Measurements from ENCODE around the gene SLC44A5. TPM values are rescaled to one million over a fixed set of nuclear protein-coding genes. Genes with fewer than 3 reads are reported as not detected.
A peak's percentile ranks its signal among the peaks of the same experiment; 100 is the strongest.

SLC44A5 gene
- total and polyA plus RNA-seq, 2 donors (not counting 1 experiment from before 2014, with no cell fraction given), result 2.8 to 4.2 TPM

- H3K36me3 ChIP-seq (replicated peaks in 1 of 2; ENCODE audit: control extremely low read depth in 1 of 2, control insufficient read depth in 1 of 2, extremely low read depth in 1 of 2, insufficient read depth in 2 of 2, low read length in 1 of 2), result no peaks in the 10 kb centered on the region
- DNase-seq, result peak; percentile 41
- no peak overlapping the region for H3K9ac ChIP-seq (ENCODE audit: low read length)
- peak; percentile 67 for ATAC-seq (ENCODE audit: low read depth)
- H3K4me1 ChIP-seq (ENCODE audit: control insufficient read depth in 2 of 2, insufficient read depth in 2 of 2, low read length in 2 of 2), result peaks cover 3 to 36% of the 10 kb centered on the region in 2 donors
- ChIA-PET CTCF (interaction anchor here (1.3 kb wide), 1 partner anchor 73 kb away, joined by 3 read pairs; no protein-coding TSS in a partner anchor), POLR2A (no interaction called here)
- H3K27me3 ChIP-seq (replicated peaks in 1 of 4; ENCODE audit: control extremely low read depth in 1 of 4, control insufficient read depth in 3 of 4, insufficient read depth in 4 of 4, low read length in 3 of 4), result no peaks in the 10 kb centered on the region
- H3K9me3 Mint-ChIP-seq (ENCODE audit: insufficient read depth), result no peaks in the 10 kb centered on the region
- H4K20me1 ChIP-seq (ENCODE audit: control insufficient read depth, insufficient read depth, low read length, poor library complexity, severe bottlenecking), result no peaks in the 10 kb centered on the region
- TF ChIP-seq CTCF (IDR thresholded peaks at IDR 0.05) (no peak), EZH2 (IDR thresholded peaks at IDR 0.05; ENCODE audit: borderline replicate concordance, insufficient read depth, low read depth, low read length, poor library complexity, severe bottlenecking) (no peak)
- peak overlapping the region; percentile 40 for H3K4me3 Mint-ChIP-seq
- H3K4me1 Mint-ChIP-seq, result peaks cover 34% of the 10 kb centered on the region
- no peak overlapping the region for H3K27ac ChIP-seq (ENCODE audit: low read length in 2 of 2)
- no peak overlapping the region for H2AFZ ChIP-seq (ENCODE audit: insufficient read depth, low read depth, low read length, poor library complexity, severe bottlenecking)
- H3K27ac Mint-ChIP-seq, result peak overlapping the region; percentile 71
- intact Hi-C loops (cut with micrococcal nuclease), result loop anchor here (5.0 kb wide), 1 partner anchor 77 kb away; no protein-coding TSS in a partner anchor
- H3K79me2 ChIP-seq (ENCODE audit: control insufficient read depth, insufficient read depth, low read length), result no peaks in the 10 kb centered on the region
- 82% methylated on average over 6 of the region's 6 CpGs for WGBS (ENCODE audit: insufficient coverage)
- H3K4me2 ChIP-seq (replicated peaks; ENCODE audit: low read depth, low read length, poor library complexity, severe bottlenecking), result peak overlapping the region; percentile 13
- no peak overlapping the region for H3K4me3 ChIP-seq (ENCODE audit: control extremely low read depth in 1 of 5, extremely low read depth in 1 of 5, insufficient read depth in 1 of 5, low read depth in 2 of 5, low read length in 4 of 5)
- peaks cover 0 to 3% (median 2%) of the 10 kb centered on the region in 3 donors for H3K9me3 ChIP-seq (ENCODE audit: control extremely low read depth in 1 of 3, control insufficient read depth in 2 of 3, insufficient read depth in 1 of 3, low read length in 2 of 3)
- no peaks in the 10 kb centered on the region for H3K27me3 Mint-ChIP-seq
Observed at GRCh38 chr1:75338616-75339483, 272.1 kb downstream of the SLC44A5 start.

DNA sequence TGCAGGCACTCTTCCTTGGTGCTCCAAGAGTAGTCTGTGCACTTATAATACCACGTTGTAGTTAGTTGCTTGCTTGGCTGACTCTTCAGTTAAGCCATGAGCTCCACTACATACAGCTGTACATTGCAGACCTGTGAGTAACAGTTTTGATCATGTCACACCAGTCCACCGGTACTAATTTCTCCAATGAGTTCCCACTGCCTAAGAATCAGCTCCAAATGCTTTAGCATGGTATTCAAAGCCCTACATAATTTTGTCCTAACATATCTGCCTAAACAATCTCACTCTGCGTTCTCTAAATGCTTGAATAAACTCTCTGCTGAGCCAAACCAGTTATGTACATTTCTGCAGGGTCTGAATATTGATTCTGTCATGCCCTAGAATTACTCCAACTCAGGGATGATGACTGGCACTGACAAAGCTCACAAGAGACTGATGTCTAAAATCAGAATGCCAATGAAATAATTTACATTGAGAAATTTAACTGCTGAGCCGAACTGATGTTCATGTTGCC, 276.0 kb downstream of the SLC44A5 start:
- Mint-ChIP-seq H3K9me3 (ENCODE audit: insufficient read depth) (no peaks in the 10 kb centered on the region), H3K4me3 (no peak overlapping the region), H3K27me3 (no peaks in the 10 kb centered on the region), H3K4me1 (peaks cover 19% of the 10 kb centered on the region), H3K27ac (no peak overlapping the region)
- POLR2A ChIA-PET, result no interaction called here
- Histone ChIP-seq H3K4me3 (ENCODE audit: control extremely low read depth in 1 of 5, extremely low read depth in 1 of 5, insufficient read depth in 1 of 5, low read depth in 2 of 5, low read length in 4 of 5) (no peak overlapping the region), H3K27me3 (replicated peaks in 1 of 4; ENCODE audit: control extremely low read depth in 1 of 4, control insufficient read depth in 3 of 4, insufficient read depth in 4 of 4, low read length in 3 of 4) (no peaks in the 10 kb centered on the region), H3K27ac (ENCODE audit: low read length in 2 of 2) (no peak overlapping the region), H3K9ac (ENCODE audit: low read length) (no peak overlapping the region), H3K79me2 (ENCODE audit: control insufficient read depth, insufficient read depth, low read length) (no peaks in the 10 kb centered on the region), H3K36me3 (replicated peaks in 1 of 2; ENCODE audit: control extremely low read depth in 1 of 2, control insufficient read depth in 1 of 2, extremely low read depth in 1 of 2, insufficient read depth in 2 of 2, low read length in 1 of 2) (no peaks in the 10 kb centered on the region), H4K20me1 (ENCODE audit: control insufficient read depth, insufficient read depth, low read length, poor library complexity, severe bottlenecking) (no peaks in the 10 kb centered on the region), H3K4me2 (replicated peaks; ENCODE audit: low read depth, low read length, poor library complexity, severe bottlenecking) (no peak overlapping the region), H3K4me1 (ENCODE audit: control insufficient read depth in 2 of 2, insufficient read depth in 2 of 2, low read length in 2 of 2) (peaks cover 3 to 19% of the 10 kb centered on the region in 2 donors), H3K9me3 (ENCODE audit: control extremely low read depth in 1 of 3, control insufficient read depth in 2 of 3, insufficient read depth in 1 of 3, low read length in 2 of 3) (peaks cover 0 to 2% (median 0%) of the 10 kb centered on the region in 3 donors), H2AFZ (ENCODE audit: insufficient read depth, low read depth, low read length, poor library complexity, severe bottlenecking) (no peak overlapping the region)
- TF ChIP-seq CTCF (IDR thresholded peaks at IDR 0.05), result no peak
- WGBS (ENCODE audit: insufficient coverage), result 85% methylated on average over 2 of the region's 4 CpGs
- DNase-seq, result no peak
- CTCF ChIA-PET, result no interaction called here
- intact Hi-C loops (cut with micrococcal nuclease), result loop anchor here (5.0 kb wide), 1 partner anchor 73 kb away; no protein-coding TSS in a partner anchor
- ATAC-seq (ENCODE audit: low read depth), result no peak
